ENCODE measurements around the gene ARHGEF9.
"Not testable (repeated sequence)": the region's sequence is repeated elsewhere in the genome, so short reads cannot be mapped to it uniquely, and the experiment has no call there.

ARHGEF9 gene
- 16.4 to 20.6 reads per million in 2 donors for total RNA-seq

GRCh38 chrX:63784902-63785707 lies at the start of gene ARHGEF9:
ARHGEF9 (minus strand) TSS chrX:63785214; CDS start chrX:63785145, 69 bp downstream.
- no peak for DNase-seq

GRCh38 chrX:63825446-63825845 lies 40.4 kb upstream of the ARHGEF9 start:
- DNase-seq = not testable (repeated sequence)

- no peak for DNase-seq
These were observed 33.1 kb upstream of the ARHGEF9 start for GRCh38 chrX:63818156-63818555.

GRCh38 chrX:63817696-63818095 lies 32.7 kb upstream of the ARHGEF9 start:
- DNase-seq = no peak

- no peak for DNase-seq
These were observed 27.8 kb upstream of the ARHGEF9 start for GRCh38 chrX:63812823-63813222.

GRCh38 chrX:63810746-63811145 lies 25.7 kb upstream of the ARHGEF9 start:
- no peak for DNase-seq

GRCh38 chrX:63809173-63809572 lies 24.2 kb upstream of the ARHGEF9 start:
- no peak for DNase-seq

GRCh38 chrX:63795406-63795805 lies 10.4 kb upstream of the ARHGEF9 start:
- not testable (repeated sequence) for DNase-seq

- DNase-seq = no peak
These were observed 660 bp upstream of the ARHGEF9 start for GRCh38 chrX:63785708-63786040.

GRCh38 chrX:63784346-63784901 lies 590 bp downstream of the ARHGEF9 start:
- no peak for DNase-seq

- DNase-seq = no peak
These were observed 2.5 kb downstream of the ARHGEF9 start for GRCh38 chrX:63782515-63782914.

- no peak for DNase-seq
These were observed 16.3 kb downstream of the ARHGEF9 start for GRCh38 chrX:63768760-63769159.

- DNase-seq = no peak
These were observed 19.3 kb downstream of the ARHGEF9 start for GRCh38 chrX:63765712-63766111.

GRCh38 chrX:63764946-63765345 lies 20.1 kb downstream of the ARHGEF9 start:
- DNase-seq = no peak

- DNase-seq = no peak
These were observed 23.4 kb downstream of the ARHGEF9 start for GRCh38 chrX:63761639-63762038.

- no peak for DNase-seq
These were observed 27.0 kb downstream of the ARHGEF9 start for GRCh38 chrX:63758011-63758410.

- no peak for DNase-seq
These were observed 29.1 kb downstream of the ARHGEF9 start for GRCh38 chrX:63755892-63756291.

GRCh38 chrX:63754860-63755579 lies 30.0 kb downstream of the ARHGEF9 start:
- peak; percentile 69 for DNase-seq

- peak; percentile 13 for DNase-seq
These were observed 30.7 kb downstream of the ARHGEF9 start for GRCh38 chrX:63754136-63754859.

- DNase-seq = no peak
These were observed 33.5 kb downstream of the ARHGEF9 start for GRCh38 chrX:63751481-63751880.

- no peak for DNase-seq
These were observed 34.2 kb downstream of the ARHGEF9 start for GRCh38 chrX:63750811-63751210.

- no peak for DNase-seq
These were observed 37.7 kb downstream of the ARHGEF9 start for GRCh38 chrX:63747331-63747730.

GRCh38 chrX:63746715-63747114 lies 38.3 kb downstream of the ARHGEF9 start:
- no peak for DNase-seq
